NB4 (cell line): ENCODE results near the gene CCDC78.
"Not testable (repeated sequence)": the region's sequence is repeated elsewhere in the genome, so short reads cannot be mapped to it uniquely, and the experiment has no call there.

Experiments
- DNase-seq: peaks from one replicate; pipeline ENCODE4 v3.0.0; 2010; ENCODE audit warnings: low read depth
- H3K4me3 ChIP-seq: one replicate; pipeline ENCODE4 v1.5.1; 2011; ENCODE audit warnings: mild to moderate bottlenecking, low read depth, low read length, moderate library complexity
- MYC ChIP-seq: IDR thresholded peaks from 2 replicates; pipeline ENCODE4 v1.6.1; 2011; ENCODE audit warnings: low read depth, low read length
- POLR2A ChIP-seq: IDR thresholded peaks from 2 replicates; pipeline ENCODE4 v1.6.1; 2011; ENCODE audit warnings: mild to moderate bottlenecking; ENCODE audit not compliant: insufficient read length; ENCODE audit errors: extremely low read depth
- TF ChIP-seq, protein P1 (sequence below): IDR thresholded peaks from 2 replicates; pipeline ENCODE4 v1.6.1; 2011; ENCODE audit warnings: low read depth, low read length
- TF ChIP-seq, protein P2 (sequence below): IDR thresholded peaks from one replicate; pipeline ENCODE4 v1.5.1; 2012; ENCODE audit warnings: low read depth, low read length

The CCDC78 gene

DNA sequence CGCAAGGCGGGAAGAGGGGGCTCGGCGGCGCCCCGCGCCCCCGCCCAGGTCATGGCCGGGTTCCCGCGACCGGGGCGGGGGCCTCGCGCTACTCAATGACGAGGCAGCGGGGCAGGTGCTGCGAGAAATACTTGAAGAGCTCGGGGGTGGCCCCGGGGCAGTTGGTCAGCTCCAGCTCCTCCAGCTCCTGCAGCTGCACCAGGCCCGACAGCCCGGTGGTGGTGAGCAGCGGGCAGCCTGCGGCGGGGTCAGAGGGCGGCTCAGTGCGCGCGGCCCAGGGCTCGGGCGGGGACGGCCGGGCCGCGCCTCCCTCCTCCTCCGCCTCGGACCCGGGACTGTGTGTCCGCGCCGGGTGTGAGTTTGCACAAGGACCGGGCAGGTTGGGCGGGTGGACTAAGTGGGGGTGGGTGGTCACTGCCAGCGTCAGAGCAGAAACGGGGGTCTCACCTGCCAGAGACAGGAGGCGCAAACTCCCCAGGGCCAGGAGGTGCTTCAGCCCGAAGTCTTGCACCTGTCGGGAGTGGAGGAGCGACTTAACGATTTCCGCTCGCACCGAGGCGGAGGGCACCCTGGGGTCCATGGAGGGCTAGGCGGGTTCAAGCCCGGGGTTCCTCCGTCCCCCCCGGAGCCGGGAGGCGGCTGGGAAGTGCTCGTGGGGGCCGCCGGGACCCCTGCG lies 31.9 kb downstream of the CCDC78 start:
- TF ChIP-seq, protein P1, sequence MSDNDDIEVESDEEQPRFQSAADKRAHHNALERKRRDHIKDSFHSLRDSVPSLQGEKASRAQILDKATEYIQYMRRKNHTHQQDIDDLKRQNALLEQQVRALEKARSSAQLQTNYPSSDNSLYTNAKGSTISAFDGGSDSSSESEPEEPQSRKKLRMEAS, result no peak
- no peak for TF ChIP-seq MYC
- TF ChIP-seq POLR2A, result no peak
- TF ChIP-seq, protein P2, sequence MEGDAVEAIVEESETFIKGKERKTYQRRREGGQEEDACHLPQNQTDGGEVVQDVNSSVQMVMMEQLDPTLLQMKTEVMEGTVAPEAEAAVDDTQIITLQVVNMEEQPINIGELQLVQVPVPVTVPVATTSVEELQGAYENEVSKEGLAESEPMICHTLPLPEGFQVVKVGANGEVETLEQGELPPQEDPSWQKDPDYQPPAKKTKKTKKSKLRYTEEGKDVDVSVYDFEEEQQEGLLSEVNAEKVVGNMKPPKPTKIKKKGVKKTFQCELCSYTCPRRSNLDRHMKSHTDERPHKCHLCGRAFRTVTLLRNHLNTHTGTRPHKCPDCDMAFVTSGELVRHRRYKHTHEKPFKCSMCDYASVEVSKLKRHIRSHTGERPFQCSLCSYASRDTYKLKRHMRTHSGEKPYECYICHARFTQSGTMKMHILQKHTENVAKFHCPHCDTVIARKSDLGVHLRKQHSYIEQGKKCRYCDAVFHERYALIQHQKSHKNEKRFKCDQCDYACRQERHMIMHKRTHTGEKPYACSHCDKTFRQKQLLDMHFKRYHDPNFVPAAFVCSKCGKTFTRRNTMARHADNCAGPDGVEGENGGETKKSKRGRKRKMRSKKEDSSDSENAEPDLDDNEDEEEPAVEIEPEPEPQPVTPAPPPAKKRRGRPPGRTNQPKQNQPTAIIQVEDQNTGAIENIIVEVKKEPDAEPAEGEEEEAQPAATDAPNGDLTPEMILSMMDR, result no peak
- no peak overlapping the region for H3K4me3 ChIP-seq
- DNase-seq, result no peak

DNA sequence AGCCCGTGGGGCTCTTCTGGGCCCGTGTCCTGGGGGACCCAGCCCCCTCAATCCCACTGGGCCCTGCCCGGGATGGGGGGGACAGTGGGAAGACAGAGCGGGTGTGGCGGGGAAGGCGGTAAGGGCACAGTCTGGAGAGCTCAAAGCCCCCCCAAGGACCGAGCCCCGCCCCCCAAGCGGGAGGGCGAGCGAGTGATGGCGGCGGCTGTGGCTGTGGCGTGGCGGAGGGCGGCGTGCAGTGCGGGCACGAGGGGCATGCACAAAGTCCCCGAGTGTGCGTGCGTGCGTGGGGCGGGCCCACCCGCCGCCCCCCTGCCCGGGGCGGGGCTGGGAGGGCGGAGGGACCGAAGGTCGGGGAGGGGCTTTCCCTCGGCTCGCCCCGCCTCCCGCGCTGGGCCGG lies 32.5 kb downstream of the CCDC78 start:
- TF ChIP-seq POLR2A (no peak), MYC (no peak)
- TF ChIP-seq, protein P1, result no peak
- TF ChIP-seq, protein P2, result no peak
- DNase-seq, result no peak
- no peak overlapping the region for H3K4me3 ChIP-seq

DNA sequence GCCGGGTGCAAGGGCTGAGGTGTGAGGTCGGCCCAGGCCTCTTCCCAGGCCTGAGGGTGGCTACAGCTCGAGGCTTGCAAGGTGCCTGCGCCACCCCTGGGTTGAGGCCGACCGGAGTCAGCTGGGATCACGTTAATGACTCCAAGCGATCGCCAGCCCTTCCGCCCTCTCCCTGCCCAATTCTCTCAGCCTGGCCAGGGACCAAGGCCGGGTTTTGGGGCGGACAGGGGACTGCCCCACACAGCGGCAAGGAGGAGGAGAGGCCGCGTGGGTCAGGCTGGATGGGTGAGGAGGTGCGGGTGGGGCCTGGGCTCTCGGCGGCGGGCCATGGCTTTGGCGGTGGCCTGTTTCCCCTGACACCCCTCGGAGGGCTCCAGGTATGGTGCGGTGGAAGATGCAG lies 32.9 kb downstream of the CCDC78 start:
- H3K4me3 ChIP-seq, result no peak overlapping the region
- TF ChIP-seq MYC (no peak), POLR2A (no peak)
- TF ChIP-seq, protein P2, result no peak
- TF ChIP-seq, protein P1, result no peak
- no peak for DNase-seq

DNA sequence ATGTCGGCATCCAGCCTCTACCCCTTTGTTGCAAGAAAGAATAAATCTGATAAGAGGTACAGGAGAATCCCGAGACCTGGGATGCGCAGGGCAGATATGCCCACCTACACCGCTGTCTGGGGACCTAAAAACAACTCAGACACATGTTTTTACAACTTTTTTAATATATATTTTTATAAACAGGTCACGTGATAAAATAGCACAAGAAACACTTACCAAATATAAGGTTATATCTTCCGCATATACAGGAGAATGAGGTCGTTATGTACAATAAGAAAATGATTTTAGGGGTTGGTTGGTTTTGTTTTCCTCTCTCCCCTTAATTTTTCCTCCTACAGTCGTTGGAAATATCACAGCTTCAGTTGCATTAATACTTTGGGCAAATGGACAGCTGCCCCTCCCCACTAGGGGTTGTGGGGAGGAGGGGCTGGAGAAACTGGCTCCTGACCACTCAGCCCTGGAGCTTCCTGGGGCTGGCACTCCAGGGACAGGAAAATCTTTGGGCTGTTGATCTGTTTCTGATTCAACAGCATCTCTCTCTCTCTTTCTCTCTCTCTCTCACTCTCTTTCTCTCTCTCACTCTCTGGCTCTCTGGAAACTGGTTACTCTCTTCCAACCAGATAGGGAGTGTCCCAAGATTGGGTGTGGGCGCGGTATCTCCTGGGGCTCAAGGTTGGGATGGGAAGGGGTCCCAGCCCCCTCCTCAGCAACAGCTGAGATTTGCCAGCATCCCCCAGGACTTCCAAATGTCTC lies 33.7 kb downstream of the CCDC78 start:
- no peak for DNase-seq
- no peak overlapping the region for H3K4me3 ChIP-seq

DNA sequence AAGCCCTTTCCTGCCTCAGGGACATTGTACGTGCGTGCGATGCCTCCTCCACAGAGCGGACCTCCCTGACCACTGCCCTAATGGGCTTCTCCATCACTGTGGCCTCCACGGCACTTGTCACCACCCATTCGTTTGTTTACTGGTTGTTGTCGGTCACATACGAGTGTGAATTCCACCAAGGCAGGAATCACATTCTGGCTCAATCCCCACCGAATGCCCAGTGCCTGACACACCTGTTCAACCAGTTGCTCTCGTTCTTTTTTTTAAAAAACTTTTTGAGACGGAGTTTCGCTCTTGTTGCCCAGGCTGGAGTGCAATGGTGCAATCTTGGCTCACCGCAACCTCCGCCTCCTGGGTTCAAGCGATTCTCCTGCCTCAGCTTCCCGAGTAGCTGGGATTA lies 35.0 kb downstream of the CCDC78 start:
- not testable (repeated sequence) for H3K4me3 ChIP-seq, DNase-seq

More for the DNA sequence above, 33.7 kb downstream of the CCDC78 start:
- no peak for TF ChIP-seq MYC
- TF ChIP-seq, protein P2, result no peak
- TF ChIP-seq POLR2A, result no peak
- TF ChIP-seq, protein P1, result no peak

DNA sequence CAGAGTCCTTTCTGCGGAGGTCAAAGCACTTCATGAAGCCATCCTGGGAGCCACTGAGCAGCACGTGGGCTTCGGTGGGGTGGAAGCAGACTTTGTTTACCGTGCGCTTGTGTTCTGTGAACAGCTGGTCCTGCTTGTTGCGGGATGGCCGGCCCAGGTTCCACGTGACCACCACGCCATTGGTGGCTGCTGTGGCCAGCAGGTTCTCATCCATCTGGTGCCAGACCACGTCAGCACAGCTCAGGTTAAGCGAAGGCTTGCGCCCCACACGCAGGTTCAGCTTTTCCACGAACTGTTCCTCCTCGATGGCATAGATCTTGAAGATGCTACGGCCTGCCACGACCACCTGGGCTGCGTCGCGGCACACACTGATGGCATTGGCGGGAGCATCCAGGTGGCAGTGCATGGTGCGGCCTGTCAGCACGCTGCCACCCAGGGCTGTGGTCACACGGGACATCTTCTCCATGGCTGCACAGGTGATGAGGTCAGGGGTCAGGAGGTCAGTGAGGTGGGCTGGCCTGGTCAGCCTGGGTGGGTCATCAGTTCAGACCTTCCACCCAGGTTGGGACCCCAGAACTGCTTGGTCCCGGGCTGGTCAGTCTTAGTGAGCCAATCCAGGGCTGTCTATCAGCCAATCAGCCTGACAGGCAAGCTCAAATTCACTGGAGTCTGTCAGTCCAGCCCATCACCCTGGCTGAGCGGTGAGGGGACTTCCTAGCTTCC lies 36.9 kb downstream of the CCDC78 start:
- H3K4me3 ChIP-seq, result peak overlapping the region; percentile 73
- TF ChIP-seq, protein P1, result no peak
- TF ChIP-seq POLR2A, result peak; percentile 2
- no peak for DNase-seq
